ENCODE data around the gene KRTAP5-10. TPM values are rescaled to one million over a fixed set of nuclear protein-coding genes. Genes with fewer than 3 reads are reported as not detected.
"Not testable (repeated sequence)": the region's sequence is repeated elsewhere in the genome, so short reads cannot be mapped to it uniquely, and the experiment has no call there.

Gene KRTAP5-10
- total RNA-seq, 2 experiments from 2014 or later, result not detected

DNA sequence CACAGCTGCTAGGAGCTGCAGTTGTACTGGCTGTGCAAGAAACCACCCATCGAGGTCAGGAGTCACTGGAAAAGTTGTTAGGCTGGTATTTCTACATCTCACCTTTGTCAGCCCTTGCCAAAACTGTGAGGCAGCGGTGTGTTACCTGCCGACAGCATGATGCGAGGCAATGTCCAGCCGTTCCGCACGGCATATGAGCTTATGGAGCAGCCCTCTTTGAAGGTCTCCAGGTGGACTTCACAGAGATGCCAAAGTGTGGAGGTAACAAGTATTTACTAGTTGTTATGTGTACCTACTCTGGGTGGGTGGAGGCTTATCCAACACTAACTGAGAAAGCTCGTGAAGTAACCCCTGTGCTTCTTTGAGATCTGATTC lies 24.2 kb downstream of the KRTAP5-10 start:
- ATAC-seq (ENCODE audit: poor library complexity); H3K27ac ChIP-seq (ENCODE audit: low read depth in 1 of 2, low read length in 2 of 2); H3K27ac Mint-ChIP-seq; H3K4me1 Mint-ChIP-seq (ENCODE audit: low read depth); H3K4me3 Mint-ChIP-seq; POLR2A ChIA-PET; intact Hi-C loops (cut with DNase I, micrococcal nuclease); H3K27me3 Mint-ChIP-seq; H3K36me3 ChIP-seq (ENCODE audit: insufficient read depth, low read length); H3K9me3 ChIP-seq (ENCODE audit: control insufficient read depth in 1 of 2, insufficient read depth in 1 of 2, low read length in 2 of 2); DNase-seq; H3K9me3 Mint-ChIP-seq; H3K4me1 ChIP-seq (ENCODE audit: insufficient read depth, low read length); H3K36me3 Mint-ChIP-seq (ENCODE audit: low read depth); CTCF ChIA-PET; H3K27me3 ChIP-seq (ENCODE audit: control insufficient read depth in 1 of 2, insufficient read depth in 2 of 2, low read length in 2 of 2); H3K4me3 ChIP-seq (ENCODE audit: low read length): not testable (repeated sequence)

DNA sequence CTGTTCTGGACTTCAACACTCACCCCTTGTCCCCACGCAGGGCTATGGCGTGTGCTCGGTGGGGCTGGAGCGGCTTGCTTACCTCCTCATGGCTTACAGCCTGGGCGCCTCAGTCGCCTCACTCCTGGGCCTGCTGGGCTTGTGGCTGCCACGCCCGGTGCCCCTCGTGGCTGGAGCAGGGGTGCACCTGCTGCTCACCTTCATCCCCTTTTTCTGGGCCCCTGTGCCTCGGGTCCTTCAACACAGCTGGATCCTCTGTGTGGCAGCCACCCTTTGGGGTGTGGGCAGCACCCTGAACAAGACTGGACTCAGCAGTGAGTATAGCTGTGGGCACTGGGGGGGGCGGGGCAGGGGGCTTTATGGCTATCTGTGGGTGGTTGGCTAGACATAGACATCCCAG lies 37.9 kb downstream of the KRTAP5-10 start:
- H3K36me3 Mint-ChIP-seq (ENCODE audit: low read depth); intact Hi-C loops (cut with DNase I, micrococcal nuclease); H3K4me1 ChIP-seq (ENCODE audit: insufficient read depth, low read length); H3K36me3 ChIP-seq (ENCODE audit: insufficient read depth, low read length); DNase-seq; H3K9me3 Mint-ChIP-seq; H3K4me3 ChIP-seq (ENCODE audit: low read length); H3K27ac Mint-ChIP-seq; ATAC-seq (ENCODE audit: poor library complexity); POLR2A ChIA-PET; H3K4me1 Mint-ChIP-seq (ENCODE audit: low read depth); H3K9me3 ChIP-seq (ENCODE audit: control insufficient read depth in 1 of 2, insufficient read depth in 1 of 2, low read length in 2 of 2); CTCF ChIA-PET; H3K4me3 Mint-ChIP-seq; H3K27me3 ChIP-seq (ENCODE audit: control insufficient read depth in 1 of 2, insufficient read depth in 2 of 2, low read length in 2 of 2); H3K27ac ChIP-seq (ENCODE audit: low read depth in 1 of 2, low read length in 2 of 2): not testable (repeated sequence)
- H3K27me3 Mint-ChIP-seq, result peaks cover 13% of the 10 kb centered on the region

GRCh38 chr11:71604798-71605488 lies 39.6 kb downstream of the KRTAP5-10 start:
- H3K4me1 Mint-ChIP-seq (ENCODE audit: low read depth); H3K9me3 ChIP-seq (ENCODE audit: control insufficient read depth in 1 of 2, insufficient read depth in 1 of 2, low read length in 2 of 2); POLR2A ChIA-PET; H3K4me3 Mint-ChIP-seq; intact Hi-C loops (cut with DNase I, micrococcal nuclease); H3K4me1 ChIP-seq (ENCODE audit: insufficient read depth, low read length); H3K27ac Mint-ChIP-seq; H3K36me3 Mint-ChIP-seq (ENCODE audit: low read depth); H3K36me3 ChIP-seq (ENCODE audit: insufficient read depth, low read length); ATAC-seq (ENCODE audit: poor library complexity); H3K27ac ChIP-seq (ENCODE audit: low read depth in 1 of 2, low read length in 2 of 2); CTCF ChIA-PET; H3K27me3 ChIP-seq (ENCODE audit: control insufficient read depth in 1 of 2, insufficient read depth in 2 of 2, low read length in 2 of 2); H3K4me3 ChIP-seq (ENCODE audit: low read length); H3K9me3 Mint-ChIP-seq: not testable (repeated sequence)
- peaks cover 24% of the 10 kb centered on the region for H3K27me3 Mint-ChIP-seq
- DNase-seq, result peak in 2 of 14 experiments; percentile 9 to 13

DNA sequence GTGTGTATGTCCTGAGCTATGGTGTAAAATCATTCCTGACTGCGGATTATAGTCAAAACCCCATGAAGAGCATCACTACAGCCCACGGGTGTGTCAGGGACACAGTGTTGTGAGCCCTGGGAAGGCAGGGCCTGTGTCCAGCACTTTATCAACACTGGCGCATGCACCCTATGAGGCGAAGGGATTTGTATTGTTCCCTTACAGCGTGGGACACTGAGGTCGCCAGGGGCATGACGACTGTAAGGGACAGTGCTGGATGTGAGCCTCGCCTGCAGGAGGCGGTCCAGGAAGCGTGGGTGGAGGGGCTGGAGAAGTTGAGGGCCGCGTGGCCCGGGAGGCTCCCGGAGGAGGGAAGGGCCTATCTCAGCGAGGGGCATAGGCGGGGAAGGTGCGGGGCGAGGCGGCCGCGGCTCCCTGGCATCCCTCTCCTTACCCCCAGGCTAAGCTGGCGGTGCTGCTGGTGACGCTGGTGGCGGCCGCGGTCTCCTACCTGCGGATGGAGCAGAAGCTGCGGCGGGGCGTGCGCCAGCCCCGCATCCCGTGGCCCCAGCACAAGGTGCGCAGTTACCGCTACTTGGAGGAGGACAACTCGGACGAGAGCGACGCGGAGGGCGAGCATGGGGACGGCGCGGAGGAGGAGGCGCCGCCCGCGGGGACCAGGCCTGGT lies 41.6 kb downstream of the KRTAP5-10 start:
- peaks cover 26% of the 10 kb centered on the region for H3K27me3 Mint-ChIP-seq
- CTCF ChIA-PET; H3K4me1 Mint-ChIP-seq (ENCODE audit: low read depth): not testable (repeated sequence)

DNA sequence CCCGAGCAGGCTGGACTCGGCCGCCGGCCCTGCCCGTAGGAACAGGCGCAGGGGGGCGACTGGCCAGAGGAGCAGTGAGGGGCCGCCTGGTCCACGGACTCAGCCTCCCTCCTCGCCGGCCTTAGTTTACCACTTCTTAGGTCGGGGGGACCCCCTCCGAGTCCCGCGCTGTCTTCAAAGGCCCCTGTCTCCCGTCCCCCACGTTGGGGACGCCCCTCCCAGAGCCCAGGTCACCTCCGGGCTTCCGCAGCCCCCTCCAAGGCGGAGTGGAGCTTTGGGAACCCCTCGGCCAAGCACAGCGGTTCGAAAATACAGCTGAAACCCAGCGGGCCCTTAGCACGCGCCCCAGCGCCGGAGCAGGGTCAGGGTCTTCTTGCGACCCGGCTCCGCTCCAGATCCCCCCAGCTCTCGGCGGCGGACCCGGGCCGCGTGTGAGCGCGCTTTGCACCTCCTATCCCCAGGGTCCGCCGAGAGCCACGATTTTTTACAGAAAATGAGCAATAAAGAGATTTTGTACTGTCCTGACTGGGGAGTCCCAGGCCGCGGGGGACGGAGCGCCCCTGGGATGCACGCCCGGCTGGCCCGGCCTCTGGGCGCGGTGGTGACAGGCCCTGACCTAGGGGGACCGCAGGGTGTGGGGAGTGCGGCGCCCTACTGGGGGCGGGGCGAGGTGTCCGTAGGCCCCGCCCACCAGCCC lies 42.3 kb downstream of the KRTAP5-10 start:
- ATAC-seq (ENCODE audit: poor library complexity); DNase-seq; intact Hi-C loops (cut with DNase I, micrococcal nuclease); H3K9me3 ChIP-seq (ENCODE audit: control insufficient read depth in 1 of 2, insufficient read depth in 1 of 2, low read length in 2 of 2); CTCF ChIA-PET; H3K36me3 Mint-ChIP-seq (ENCODE audit: low read depth); H3K4me3 ChIP-seq (ENCODE audit: low read length); H3K4me3 Mint-ChIP-seq; H3K27ac ChIP-seq (ENCODE audit: low read depth in 1 of 2, low read length in 2 of 2); POLR2A ChIA-PET; H3K4me1 Mint-ChIP-seq (ENCODE audit: low read depth); H3K36me3 ChIP-seq (ENCODE audit: insufficient read depth, low read length); H3K27me3 ChIP-seq (ENCODE audit: control insufficient read depth in 1 of 2, insufficient read depth in 2 of 2, low read length in 2 of 2); H3K4me1 ChIP-seq (ENCODE audit: insufficient read depth, low read length); H3K9me3 Mint-ChIP-seq; H3K27ac Mint-ChIP-seq: not testable (repeated sequence)
- H3K27me3 Mint-ChIP-seq, result peaks cover 26% of the 10 kb centered on the region

More for the DNA sequence above, 41.6 kb downstream of the KRTAP5-10 start:
- H3K27ac ChIP-seq (ENCODE audit: low read depth in 1 of 2, low read length in 2 of 2); H3K36me3 ChIP-seq (ENCODE audit: insufficient read depth, low read length); H3K36me3 Mint-ChIP-seq (ENCODE audit: low read depth); DNase-seq; POLR2A ChIA-PET; H3K4me1 ChIP-seq (ENCODE audit: insufficient read depth, low read length); intact Hi-C loops (cut with DNase I, micrococcal nuclease); H3K9me3 Mint-ChIP-seq; H3K27ac Mint-ChIP-seq; ATAC-seq (ENCODE audit: poor library complexity); H3K27me3 ChIP-seq (ENCODE audit: control insufficient read depth in 1 of 2, insufficient read depth in 2 of 2, low read length in 2 of 2); H3K9me3 ChIP-seq (ENCODE audit: control insufficient read depth in 1 of 2, insufficient read depth in 1 of 2, low read length in 2 of 2); H3K4me3 Mint-ChIP-seq; H3K4me3 ChIP-seq (ENCODE audit: low read length): not testable (repeated sequence)

GRCh38 chr11:71608272-71608671 lies 42.9 kb downstream of the KRTAP5-10 start:
- H3K27me3 ChIP-seq (ENCODE audit: control insufficient read depth in 1 of 2, insufficient read depth in 2 of 2, low read length in 2 of 2); H3K27ac Mint-ChIP-seq; CTCF ChIA-PET; H3K27ac ChIP-seq (ENCODE audit: low read depth in 1 of 2, low read length in 2 of 2); H3K4me3 Mint-ChIP-seq; H3K9me3 Mint-ChIP-seq; POLR2A ChIA-PET; H3K36me3 Mint-ChIP-seq (ENCODE audit: low read depth); H3K9me3 ChIP-seq (ENCODE audit: control insufficient read depth in 1 of 2, insufficient read depth in 1 of 2, low read length in 2 of 2); intact Hi-C loops (cut with DNase I, micrococcal nuclease); H3K36me3 ChIP-seq (ENCODE audit: insufficient read depth, low read length); H3K4me1 Mint-ChIP-seq (ENCODE audit: low read depth); H3K4me3 ChIP-seq (ENCODE audit: low read length); DNase-seq; H3K4me1 ChIP-seq (ENCODE audit: insufficient read depth, low read length); ATAC-seq (ENCODE audit: poor library complexity): not testable (repeated sequence)
- peaks cover 26% of the 10 kb centered on the region for H3K27me3 Mint-ChIP-seq
